HG03159 (cell line): ENCODE results near the gene SLC9A1.
"Not testable (repeated sequence)": the region's sequence is repeated elsewhere in the genome, so short reads cannot be mapped to it uniquely, and the experiment has no call there.

Experiments
- ATAC-seq: cut with Tn5 transposase; IDR thresholded peaks from one replicate; pipeline ENCODE4 v1.9.1; 2021; ENCODE audit warnings: mild to moderate bottlenecking, moderate library complexity; ENCODE audit not compliant: unreplicated experiment

Gene SLC9A1

GRCh38 chr1:27135541-27136235 is 19.2 kb downstream of the SLC9A1 start:
- ATAC-seq: no peak

- no peak for ATAC-seq
Observed at GRCh38 chr1:27133991-27134390, 20.9 kb downstream of the SLC9A1 start.

DNA sequence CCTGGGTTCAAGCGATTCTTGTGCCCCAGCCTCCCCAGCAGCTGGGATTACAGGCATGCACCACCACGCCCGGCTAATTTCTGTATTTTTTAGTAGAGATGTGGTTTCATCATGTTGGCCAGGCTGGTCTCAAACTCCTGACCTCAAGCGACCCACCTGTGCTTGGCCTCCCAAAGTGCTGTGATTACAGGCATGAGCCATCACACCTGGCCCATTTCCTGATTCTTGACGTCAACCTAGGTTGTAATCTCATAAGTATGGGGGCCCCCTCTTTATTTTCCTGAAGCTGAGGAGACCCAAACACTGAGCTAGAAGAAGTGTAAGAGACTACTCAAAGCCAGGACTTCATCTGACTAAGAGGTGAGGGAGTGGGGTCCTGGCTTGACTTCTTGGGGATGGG is 21.8 kb downstream of the SLC9A1 start:
- no peak for ATAC-seq

DNA sequence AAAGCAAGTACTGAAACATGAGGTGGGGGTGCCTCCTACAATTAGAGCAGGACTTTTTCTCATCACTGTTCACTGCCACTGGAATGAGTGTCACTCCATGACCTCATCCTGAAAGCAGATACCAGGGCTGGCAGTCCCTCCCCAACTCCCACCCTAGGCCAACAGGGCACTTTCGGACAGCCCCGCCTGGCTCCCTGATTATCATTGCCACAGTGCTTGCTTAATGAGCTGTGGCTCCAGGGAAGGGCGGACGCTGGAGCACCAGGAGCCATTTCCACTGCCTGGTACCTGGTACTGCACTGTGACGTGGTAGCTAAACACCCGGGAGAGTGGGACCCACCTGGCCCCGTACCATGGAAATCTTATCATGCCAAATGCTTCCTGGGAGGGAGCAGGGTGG is 22.3 kb downstream of the SLC9A1 start:
- no peak for ATAC-seq

DNA sequence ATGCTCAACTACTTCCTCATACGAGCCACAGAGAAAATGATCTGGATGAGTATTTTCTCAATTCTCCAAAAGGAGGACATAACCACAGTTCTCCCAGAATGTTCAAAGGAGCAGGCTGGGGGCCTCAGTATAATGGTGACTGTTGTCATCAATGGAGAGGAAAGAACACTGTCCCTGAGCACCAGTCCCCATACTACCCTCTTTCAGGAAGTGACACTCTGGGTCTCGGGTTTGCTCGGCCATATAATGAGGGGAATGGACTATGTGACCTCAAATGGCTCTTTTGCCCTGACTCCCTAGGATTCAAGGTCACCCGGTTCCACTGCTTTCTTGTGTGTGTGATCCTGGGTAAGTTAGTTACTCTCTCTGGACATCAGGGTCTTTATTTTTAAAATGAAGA is 22.8 kb downstream of the SLC9A1 start:
- no peak for ATAC-seq

- ATAC-seq: no peak
Observed at GRCh38 chr1:27130798-27131197, 24.1 kb downstream of the SLC9A1 start.

DNA sequence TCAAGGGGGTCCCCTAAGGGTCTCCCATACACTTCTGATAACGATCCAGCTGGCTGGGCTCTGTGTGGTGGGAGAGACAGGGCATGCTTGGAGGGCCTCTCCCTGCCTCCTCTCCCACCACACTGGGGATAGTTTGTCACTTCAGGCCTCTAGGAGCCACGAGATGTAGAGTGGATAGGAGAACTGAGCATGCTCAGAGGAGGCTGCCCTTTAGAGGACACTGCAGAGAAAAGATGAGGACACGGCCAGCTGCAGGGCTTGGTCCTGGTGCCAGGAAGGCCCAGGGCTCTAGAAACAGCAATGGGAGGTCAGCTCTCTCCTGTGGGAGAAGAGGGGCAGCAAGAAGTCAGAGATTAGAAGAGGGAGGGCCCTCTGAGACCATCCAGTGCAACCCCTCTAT is 25.7 kb downstream of the SLC9A1 start:
- no peak for ATAC-seq

DNA sequence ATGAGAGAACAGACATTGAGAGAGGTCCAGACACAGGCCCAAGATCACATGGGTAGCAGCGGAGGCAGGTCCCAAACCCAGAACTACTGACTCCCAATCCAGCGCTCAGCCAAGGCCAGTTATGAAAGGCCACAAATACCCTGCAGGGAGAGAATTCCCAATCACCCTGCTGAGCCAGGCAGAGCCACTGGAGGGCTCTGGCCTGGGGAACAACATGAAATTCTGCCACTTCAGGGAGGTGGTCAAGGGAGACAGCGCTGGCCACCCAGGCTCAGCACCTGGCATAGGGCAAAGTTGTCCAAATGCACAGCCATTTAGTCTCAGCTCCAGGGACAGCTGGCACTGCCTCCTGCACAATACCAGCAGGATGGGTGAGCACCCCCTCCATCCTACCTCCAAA is 27.5 kb downstream of the SLC9A1 start:
- ATAC-seq: no peak

DNA sequence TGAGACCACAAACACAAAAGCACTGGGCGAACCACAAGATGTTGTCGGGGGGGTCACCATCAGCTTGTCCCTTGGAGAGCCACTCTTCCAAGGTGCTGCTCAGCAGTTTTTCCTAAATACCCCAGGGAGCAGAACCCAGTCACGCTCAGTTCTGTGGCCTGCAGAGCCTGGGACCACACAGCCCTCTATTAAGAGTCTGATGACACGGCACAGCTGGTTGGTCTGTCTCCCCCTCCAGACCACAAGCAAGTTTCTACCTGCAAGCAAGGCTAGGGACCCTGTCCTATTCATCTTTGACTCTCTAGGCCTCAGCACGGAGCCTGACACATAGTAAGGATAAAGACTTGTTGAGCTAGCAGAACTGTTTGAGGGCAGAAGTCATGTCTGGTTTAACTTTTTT is 28.5 kb downstream of the SLC9A1 start:
- ATAC-seq: no peak

GRCh38 chr1:27125125-27125524 is 29.8 kb downstream of the SLC9A1 start:
- ATAC-seq: not testable (repeated sequence)

- no peak for ATAC-seq
Observed at GRCh38 chr1:27124405-27124804, 30.5 kb downstream of the SLC9A1 start.

DNA sequence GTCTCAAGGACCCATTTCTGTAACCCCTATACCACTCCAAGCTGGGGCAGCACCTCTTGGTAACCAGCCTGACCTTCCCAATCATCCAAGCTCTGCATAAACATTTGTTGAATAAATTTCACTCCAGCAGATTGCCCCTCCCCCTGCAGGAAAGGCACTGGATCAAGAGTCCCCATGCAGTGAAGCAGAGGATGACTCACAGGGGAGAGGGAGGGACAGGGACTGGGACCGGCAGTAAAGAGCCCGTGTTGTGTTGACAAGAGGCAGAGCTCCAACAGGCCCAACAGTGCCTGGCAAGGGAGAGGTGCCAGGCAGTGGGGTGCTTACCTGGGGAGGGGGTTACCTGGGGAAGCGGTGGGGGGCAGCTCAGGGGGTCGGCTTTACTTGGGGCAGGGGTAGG is 32.3 kb downstream of the SLC9A1 start:
- ATAC-seq: no peak

- ATAC-seq: no peak
Observed at GRCh38 chr1:27120854-27121253, 34.1 kb downstream of the SLC9A1 start.

GRCh38 chr1:27118440-27118689 is 36.6 kb downstream of the SLC9A1 start:
- no peak for ATAC-seq

- no peak for ATAC-seq
Observed at GRCh38 chr1:27117733-27118439, 37.0 kb downstream of the SLC9A1 start.

DNA sequence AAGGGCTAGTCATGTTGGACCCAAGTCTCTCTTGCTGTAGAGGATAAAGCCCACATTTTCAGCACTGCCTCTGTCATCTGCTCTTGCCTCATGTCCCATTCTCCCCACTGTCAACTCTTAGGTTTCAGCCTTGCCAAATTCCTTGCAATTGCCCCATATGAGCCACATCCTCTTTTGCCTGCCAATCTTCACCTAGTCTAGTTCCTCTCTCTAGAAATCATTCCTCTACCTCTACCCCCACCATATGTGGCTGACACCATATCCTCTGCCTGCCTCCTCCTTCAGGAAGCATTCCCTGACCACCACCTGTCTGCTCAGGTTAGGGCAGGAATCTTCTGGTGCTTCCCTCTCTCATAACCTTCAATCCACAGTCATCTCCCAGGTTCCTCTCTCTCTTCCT is 38.2 kb downstream of the SLC9A1 start:
- no peak for ATAC-seq

- no peak for ATAC-seq
Observed at GRCh38 chr1:27116232-27116631, 38.7 kb downstream of the SLC9A1 start.

DNA sequence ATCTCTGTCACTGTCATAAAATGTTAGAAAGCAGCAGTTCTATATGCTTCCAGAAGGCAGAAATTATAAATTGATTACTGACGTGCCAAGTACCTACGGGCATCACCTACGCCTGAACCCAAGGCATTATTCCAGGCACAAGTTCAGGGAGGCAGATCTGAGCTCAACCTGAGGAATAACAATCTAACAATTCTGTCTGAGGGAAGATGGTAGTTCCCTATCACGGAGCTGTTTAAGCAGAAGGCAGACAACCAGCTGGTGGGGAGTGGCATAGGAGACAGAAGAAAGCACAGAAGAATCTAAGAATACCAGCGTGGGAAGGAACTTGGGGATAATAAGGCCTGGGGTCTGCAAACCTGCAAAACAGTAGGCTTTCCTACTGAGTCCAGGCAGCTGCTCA is 40.4 kb downstream of the SLC9A1 start:
- ATAC-seq: no peak

DNA sequence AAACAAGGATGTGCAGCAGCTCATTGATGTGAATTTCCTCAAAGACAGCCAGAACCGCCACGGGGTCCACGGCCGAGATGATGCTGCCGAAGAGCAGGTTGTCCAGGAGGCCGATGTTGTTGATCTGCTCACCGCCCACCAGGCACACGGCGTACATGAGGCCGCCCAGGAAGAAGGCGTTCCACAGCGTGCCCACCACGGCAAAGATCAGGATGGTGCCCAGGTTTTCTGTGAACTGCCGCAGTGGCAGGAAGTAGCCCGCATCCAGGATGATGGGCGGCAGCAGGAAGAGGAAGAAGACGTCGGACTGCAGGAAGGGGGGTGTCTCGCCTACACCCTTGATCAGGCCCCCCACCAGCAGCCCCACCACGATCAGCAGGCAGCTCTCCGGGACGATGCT is 41.1 kb downstream of the SLC9A1 start:
- no peak for ATAC-seq

GRCh38 chr1:27111626-27112573 is 43.0 kb downstream of the SLC9A1 start:
- no peak for ATAC-seq

DNA sequence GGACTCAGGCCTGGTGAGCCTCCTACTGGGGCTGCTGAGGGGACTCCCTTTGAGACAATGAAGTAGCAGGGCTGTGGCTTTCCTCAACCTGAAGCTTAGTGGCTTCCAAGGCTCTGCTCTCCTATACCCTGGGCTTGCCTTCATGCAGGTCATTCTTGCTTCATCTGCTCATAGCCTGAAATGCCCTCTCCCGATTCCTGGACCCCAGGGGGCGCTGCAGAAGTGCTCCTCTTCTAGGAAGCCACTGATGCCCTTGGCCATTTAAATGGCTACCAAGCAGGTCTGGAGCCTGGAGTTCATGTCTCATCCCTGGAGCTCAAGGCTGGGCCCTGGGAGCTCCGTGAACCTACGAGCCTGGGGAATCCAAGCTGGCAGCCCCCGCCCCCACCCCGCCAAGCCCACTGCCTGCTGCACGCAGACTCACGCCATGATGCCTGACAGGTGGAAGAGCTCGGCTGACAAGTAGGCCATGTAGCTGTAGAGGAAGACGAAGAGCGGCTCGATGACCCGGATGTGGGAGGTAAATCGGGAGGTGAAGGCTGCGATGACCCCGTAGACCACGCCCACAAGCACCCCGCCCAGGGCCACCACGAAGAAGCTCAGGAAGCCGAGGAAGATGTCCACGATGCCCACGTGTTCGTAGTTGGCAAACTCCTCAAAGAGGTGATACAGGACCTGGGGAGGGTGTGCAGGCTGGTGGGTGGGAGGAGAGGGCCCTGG is 45.7 kb downstream of the SLC9A1 start:
- ATAC-seq: no peak
